Ecto neural progenitor cell (in vitro differentiated cells): ENCODE results near the gene MARCHF11.

Experiments used
- DNase-seq: peaks from one replicate; pipeline ENCODE4 v3.0.0-alpha.2; 2018; ENCODE audit warnings: low spot score

MARCHF11 gene

GRCh38 chr5:16179511-16179935 is at the start of gene MARCHF11:
TSS of gene MARCHF11 (minus strand) at chr5:16179791. CDS start at chr5:16179575, 216 bp downstream.
- peak; percentile 60 for DNase-seq

GRCh38 chr5:16225927-16226326 is 46.3 kb upstream of the MARCHF11 start:
- no peak for DNase-seq

- no peak for DNase-seq
Measured at GRCh38 chr5:16192311-16192710, 12.7 kb upstream of the MARCHF11 start.

- DNase-seq, result no peak
Measured at GRCh38 chr5:16180789-16181082, 1.1 kb upstream of the MARCHF11 start.

- DNase-seq, result peak; percentile 51
Measured at GRCh38 chr5:16179936-16180788, 571 bp upstream of the MARCHF11 start.

GRCh38 chr5:16178745-16179372 is 732 bp downstream of the MARCHF11 start:
- DNase-seq, result peak; percentile 95

- DNase-seq, result no peak
Measured at GRCh38 chr5:16169550-16169949, 10.0 kb downstream of the MARCHF11 start.

GRCh38 chr5:16160706-16161105 is 18.9 kb downstream of the MARCHF11 start:
- DNase-seq, result peak; percentile 43

GRCh38 chr5:16159636-16160035 is 20.0 kb downstream of the MARCHF11 start:
- no peak for DNase-seq

GRCh38 chr5:16156152-16156551 is 23.4 kb downstream of the MARCHF11 start:
- no peak for DNase-seq

- no peak for DNase-seq
Measured at GRCh38 chr5:16152601-16153568, 26.7 kb downstream of the MARCHF11 start.

GRCh38 chr5:16149621-16150020 is 30.0 kb downstream of the MARCHF11 start:
- no peak for DNase-seq

GRCh38 chr5:16147179-16147900 is 32.3 kb downstream of the MARCHF11 start:
- no peak for DNase-seq

- DNase-seq, result no peak
Measured at GRCh38 chr5:16144416-16144815, 35.2 kb downstream of the MARCHF11 start.

- DNase-seq, result no peak
Measured at GRCh38 chr5:16143361-16144049, 36.1 kb downstream of the MARCHF11 start.

- no peak for DNase-seq
Measured at GRCh38 chr5:16140944-16141343, 38.6 kb downstream of the MARCHF11 start.

- DNase-seq, result no peak
Measured at GRCh38 chr5:16140417-16140816, 39.2 kb downstream of the MARCHF11 start.

- no peak for DNase-seq
Measured at GRCh38 chr5:16137177-16137576, 42.4 kb downstream of the MARCHF11 start.

GRCh38 chr5:16135506-16135905 is 44.1 kb downstream of the MARCHF11 start:
- no peak for DNase-seq

- no peak for DNase-seq
Measured at GRCh38 chr5:16135003-16135402, 44.6 kb downstream of the MARCHF11 start.

- DNase-seq, result no peak
Measured at GRCh38 chr5:16134204-16134603, 45.4 kb downstream of the MARCHF11 start.
